ENCODE results near the gene IL3RA. TPM values are rescaled to one million over a fixed set of nuclear protein-coding genes. Genes with fewer than 3 reads are reported as not detected.

Gene IL3RA
- total RNA-seq, 4 donors from 2014 or later = 5.2 to 38.3 (median 20.6) TPM

DNA sequence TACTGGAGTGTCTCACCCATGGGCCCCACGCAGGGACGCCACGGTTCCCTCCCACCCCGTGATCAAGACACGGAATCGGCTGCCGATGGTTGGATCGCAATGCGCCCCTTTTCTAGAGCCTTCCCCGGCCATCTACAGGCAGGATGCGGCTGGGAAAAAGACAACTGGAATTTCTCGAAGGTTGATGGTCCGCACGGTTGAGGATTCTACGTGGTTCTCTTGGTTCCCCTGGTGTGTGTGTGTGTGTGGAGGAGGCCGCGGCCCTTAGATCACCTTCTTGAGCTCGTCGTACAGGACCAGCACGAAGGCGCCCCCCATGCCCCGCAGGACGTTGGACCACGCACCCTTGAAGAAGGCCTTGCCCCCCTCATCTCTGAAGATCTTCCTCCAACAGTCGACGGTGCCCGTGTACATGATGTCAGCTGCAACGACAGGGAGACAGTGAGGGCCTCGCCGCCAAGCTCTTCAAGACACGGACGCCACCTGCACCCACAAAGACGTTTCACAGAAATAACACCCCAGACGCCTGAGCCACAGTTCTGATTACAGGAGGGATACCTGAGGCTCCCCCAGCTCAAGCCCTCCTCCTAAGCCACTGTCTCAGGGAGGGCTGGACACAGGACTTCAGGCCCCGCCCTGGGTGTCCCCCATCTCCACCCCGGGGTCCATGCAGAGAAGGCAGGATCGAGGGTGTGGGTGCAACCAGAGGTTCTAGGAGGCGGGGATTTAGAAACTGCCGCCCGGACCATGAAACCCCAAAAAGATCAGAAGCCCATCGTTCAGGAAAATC is 49.9 kb downstream of the IL3RA start:
- ATAC-seq (ENCODE audit: low FRiP score) (no peak), DNase-seq (ENCODE audit: low spot score) (no peak)
- TF ChIP-seq, protein P1, sequence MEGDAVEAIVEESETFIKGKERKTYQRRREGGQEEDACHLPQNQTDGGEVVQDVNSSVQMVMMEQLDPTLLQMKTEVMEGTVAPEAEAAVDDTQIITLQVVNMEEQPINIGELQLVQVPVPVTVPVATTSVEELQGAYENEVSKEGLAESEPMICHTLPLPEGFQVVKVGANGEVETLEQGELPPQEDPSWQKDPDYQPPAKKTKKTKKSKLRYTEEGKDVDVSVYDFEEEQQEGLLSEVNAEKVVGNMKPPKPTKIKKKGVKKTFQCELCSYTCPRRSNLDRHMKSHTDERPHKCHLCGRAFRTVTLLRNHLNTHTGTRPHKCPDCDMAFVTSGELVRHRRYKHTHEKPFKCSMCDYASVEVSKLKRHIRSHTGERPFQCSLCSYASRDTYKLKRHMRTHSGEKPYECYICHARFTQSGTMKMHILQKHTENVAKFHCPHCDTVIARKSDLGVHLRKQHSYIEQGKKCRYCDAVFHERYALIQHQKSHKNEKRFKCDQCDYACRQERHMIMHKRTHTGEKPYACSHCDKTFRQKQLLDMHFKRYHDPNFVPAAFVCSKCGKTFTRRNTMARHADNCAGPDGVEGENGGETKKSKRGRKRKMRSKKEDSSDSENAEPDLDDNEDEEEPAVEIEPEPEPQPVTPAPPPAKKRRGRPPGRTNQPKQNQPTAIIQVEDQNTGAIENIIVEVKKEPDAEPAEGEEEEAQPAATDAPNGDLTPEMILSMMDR (IDR thresholded peaks at IDR 0.05) = no peak

DNA sequence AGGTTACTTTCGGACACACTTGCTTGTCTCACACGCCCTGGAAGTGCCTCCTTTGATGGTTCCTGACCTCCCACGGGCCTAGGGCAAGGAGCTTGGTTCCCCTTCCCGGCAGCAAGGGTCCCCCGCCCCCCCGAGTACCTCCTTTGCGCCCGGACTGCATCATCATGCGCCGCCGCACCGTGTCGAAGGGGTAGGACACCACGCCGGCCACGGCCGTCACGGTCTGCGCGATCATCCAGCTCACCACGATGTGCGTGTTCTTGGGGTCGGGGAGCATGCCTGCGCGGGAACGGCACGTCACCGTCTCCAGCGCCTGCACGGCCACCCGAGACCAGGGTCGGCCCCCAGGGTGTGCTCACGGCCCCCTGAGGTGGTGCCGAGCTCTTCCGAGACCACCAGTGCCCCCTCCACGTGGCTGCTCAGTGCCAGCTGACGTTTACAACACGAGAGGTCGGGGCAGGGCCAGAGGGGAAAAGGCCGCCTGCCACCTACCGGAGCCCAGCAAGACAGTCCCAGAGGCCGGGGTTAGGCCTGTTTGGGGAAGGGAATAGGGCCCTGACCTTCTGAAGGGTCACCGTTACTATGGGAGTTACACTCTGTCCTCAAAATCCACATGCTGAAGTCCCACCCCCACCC is 50.7 kb downstream of the IL3RA start:
- no peak for DNase-seq (ENCODE audit: low spot score)
- no peak for ATAC-seq (ENCODE audit: low FRiP score)
- TF ChIP-seq, protein P1 (IDR thresholded peaks at IDR 0.05) = no peak

DNA sequence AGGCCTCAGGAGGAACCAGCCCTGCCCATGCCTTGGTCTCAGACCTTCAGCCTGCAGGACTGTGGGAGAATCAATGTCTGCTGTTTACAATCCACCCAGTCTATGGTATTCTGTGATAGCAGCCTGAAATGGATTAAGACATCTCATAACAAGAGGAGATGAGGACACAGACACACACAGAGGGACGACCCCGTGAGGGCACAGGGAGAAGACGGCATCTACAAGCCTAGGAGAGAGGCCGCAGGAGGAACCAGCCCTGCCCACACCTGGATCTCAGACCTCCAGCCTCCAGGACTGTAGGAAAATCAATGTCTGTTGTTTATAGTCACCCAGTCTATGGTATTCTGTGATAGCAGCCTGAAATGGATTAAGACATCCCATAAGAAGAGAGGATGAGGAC is 52.1 kb downstream of the IL3RA start:
- TF ChIP-seq, protein P1 (IDR thresholded peaks at IDR 0.05) = no peak
- no peak for ATAC-seq (ENCODE audit: low FRiP score)
- DNase-seq (ENCODE audit: low spot score) = no peak

DNA sequence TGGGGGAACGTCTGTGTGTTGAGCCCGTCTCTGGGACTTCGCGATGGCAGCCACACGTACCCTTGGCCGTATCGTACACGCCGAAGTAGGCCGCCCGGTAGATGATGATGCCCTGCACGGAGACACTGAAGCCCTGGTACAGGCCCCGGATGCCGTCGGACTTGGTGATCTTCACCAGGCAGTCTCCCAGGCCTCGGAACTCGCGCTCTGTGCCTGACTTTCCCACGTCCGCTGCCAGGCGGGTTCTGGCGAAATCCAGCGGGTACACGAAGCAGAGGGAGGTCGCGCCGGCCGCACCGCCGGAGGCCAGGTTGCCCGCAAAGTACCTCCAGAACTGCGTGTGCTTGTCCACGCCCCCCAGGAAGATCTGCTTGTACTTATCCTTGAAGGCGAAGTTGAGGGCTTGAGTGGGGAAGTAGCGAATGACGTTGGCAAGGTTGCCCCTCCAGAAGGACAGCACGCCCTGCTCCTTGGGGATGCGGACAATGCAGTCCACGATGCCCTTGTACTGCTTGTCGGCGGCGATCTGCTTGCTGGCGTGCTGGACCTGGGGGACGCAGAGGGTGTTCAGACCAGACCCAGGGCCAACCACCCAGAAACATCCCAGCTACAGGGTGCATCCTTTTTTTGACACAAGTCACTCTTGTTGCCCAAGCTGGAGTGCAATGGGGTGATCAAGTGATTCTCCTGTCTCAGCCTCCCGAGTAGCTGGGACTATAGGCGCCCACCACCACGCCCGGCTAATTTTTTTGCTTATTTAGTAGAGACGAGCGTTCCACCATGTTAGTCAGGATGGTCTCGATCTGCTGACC is 52.8 kb downstream of the IL3RA start:
- ATAC-seq (ENCODE audit: low FRiP score) (no peak), DNase-seq (ENCODE audit: low spot score) (no peak)
- TF ChIP-seq, protein P1 (IDR thresholded peaks at IDR 0.05) = no peak

DNA sequence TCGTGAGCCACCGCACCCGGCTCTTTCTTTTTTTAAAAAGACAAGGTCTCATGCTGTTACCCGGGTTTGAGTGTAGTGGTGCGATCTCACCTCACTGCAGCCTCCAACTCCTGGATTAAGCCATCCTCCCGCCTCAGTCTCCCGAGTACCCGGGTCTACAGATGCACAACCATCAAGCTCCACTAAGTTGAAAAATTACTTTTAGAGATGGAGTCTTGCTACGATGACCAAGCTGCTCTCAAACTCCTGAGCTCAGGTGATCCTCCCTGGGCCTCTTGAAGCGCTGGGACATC is 53.4 kb downstream of the IL3RA start:
- TF ChIP-seq, protein P1 (IDR thresholded peaks at IDR 0.05) = no peak
- DNase-seq (ENCODE audit: low spot score) = no peak
- ATAC-seq (ENCODE audit: low FRiP score) = no peak

DNA sequence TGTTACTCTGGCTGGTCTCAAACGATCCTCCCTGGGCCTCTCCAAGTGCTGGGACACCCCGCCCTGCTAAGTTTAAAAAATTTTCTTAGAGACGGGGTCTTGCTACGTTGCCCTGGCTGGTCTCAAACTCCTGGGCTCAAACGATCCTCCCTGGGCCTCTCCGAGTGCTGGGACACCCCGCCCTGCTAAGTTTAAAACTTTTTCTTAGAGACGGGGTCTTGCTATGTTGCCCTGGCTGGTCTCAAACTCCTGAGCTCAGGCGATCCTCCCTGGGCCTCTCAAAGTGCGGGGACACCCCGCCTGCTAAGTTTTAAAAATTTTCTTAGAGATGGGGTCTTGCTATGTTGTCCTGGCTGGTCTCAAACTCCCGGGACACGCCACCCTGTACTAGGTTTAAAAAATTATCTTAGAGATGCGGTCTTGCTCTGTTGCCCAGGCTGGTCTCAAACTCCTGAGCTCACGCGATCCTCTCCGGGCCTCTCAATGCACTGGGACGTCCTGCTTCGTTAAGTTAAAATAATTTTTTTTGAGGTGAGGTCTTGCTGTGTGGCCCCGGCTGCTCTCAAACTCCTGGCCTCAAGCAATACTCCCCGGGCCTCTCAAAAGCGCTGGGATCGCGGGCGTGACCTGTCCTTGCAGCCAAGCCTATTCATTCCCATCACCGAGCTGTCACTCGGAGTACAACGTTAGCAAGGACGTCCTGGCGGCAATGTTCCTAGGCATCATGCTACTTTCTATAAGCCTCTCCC is 54.2 kb downstream of the IL3RA start:
- TF ChIP-seq, protein P1 (IDR thresholded peaks at IDR 0.05) = no peak
- no peak for DNase-seq (ENCODE audit: low spot score)
- no peak for ATAC-seq (ENCODE audit: low FRiP score)
